ENCODE data around the gene MBOAT7. TPM values are rescaled to one million over a fixed set of nuclear protein-coding genes. Genes with fewer than 3 reads are reported as not detected.
A peak's percentile ranks its signal among the peaks of the same experiment; 100 is the strongest.

MBOAT7 gene
- total RNA-seq, 2 donors from 2014 or later = 56.8 to 97.2 TPM

DNA sequence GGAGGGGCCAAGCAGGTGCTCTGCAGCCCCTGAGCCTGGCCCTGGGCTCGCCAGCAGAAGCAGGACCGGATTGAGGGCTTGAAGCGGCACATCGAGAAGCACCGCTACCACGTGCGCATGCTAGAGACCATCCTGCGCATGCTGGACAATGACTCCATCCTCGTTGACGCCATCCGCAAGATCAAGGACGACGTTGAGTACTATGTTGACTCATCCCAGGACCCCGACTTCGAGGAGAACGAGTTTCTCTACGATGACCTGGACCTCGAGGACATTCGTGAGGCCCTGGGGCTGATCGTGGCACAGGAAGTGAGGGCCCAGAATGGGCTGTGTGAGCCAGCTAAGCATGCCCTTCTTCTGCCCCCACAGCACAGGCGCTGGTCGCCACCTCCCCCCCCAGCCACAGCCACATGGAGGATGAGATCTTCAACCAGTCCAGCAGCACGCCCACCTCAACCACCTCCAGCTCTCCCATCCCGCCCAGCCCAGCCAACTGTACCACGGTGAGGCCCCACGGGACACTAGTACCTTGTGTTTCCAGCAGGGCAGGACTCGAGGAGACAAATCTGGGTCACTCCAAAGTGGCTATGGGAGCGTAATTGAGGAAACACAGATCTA, 43.7 kb downstream of the MBOAT7 start:
- ATAC-seq (no peak), DNase-seq (ENCODE audit: low spot score in 2 of 2) (no peak)
- no peak overlapping the region for H3K27ac Mint-ChIP-seq
- H3K36me3 Mint-ChIP-seq = peaks cover 0 to 27% of the 10 kb centered on the region in 2 donors
- no peaks in the 10 kb centered on the region for H3K9me3 Mint-ChIP-seq

DNA sequence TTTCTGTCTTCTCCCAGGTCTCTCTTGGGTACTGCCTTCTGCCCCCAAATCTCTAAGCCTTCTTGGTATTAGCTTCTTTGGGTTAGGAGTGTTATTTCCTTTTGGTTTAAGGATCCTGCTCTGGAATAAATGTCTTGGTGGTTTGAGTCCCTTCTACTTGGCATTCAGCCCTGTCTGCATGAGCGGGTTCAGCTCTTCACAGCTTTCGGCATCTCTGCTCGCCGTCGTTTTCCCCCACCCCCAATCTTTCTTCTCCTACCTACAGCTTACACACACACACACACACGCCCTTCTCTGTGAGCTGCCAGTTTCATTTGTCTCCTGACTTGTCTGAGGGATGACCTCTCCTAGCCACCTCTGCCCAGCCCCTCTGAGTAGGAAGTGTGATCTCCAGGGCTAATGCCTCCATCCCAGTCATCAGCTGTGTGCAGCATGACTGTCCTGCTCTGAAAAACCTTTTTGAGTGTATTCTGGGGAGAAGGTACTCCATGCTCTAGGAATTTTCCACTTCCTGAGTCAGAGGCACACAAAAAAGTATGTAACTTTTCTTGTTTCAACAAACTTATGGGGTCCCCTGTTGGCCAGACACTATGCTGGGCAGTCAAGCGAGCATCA, 47.1 kb downstream of the MBOAT7 start:
- peak overlapping the region in 1 of 2 donors; percentile 85 for H3K27ac Mint-ChIP-seq
- no peak for DNase-seq (ENCODE audit: low spot score in 2 of 2)
- peaks cover 11 to 37% of the 10 kb centered on the region in 2 donors for H3K36me3 Mint-ChIP-seq
- H3K9me3 Mint-ChIP-seq = no peaks in the 10 kb centered on the region
- ATAC-seq = no peak

DNA sequence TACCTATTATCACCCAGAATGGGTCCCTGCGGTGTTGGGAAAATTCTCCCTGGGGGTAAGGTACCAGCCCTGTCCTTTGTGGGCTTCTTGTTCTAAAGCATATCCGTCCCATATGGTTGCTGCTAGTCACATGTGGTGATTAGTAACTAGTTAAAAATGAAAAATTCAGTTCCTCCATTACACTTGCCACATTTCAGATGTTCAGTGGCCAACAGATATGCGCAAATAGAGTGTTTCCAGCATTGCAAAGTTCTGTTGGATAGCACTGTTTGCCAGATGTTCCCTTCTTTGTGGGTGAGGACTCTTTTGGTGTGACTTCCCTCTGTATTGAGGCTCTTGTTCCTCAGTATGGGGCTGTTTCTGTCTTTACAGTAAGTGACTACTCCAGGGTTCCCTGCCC, 48.0 kb downstream of the MBOAT7 start:
- Mint-ChIP-seq H3K36me3 (peaks cover 11 to 31% of the 10 kb centered on the region in 2 donors), H3K27ac (peak overlapping the region in 1 of 2 donors; percentile 85), H3K9me3 (no peaks in the 10 kb centered on the region)
- DNase-seq (ENCODE audit: low spot score in 2 of 2) (no peak), ATAC-seq (no peak)

DNA sequence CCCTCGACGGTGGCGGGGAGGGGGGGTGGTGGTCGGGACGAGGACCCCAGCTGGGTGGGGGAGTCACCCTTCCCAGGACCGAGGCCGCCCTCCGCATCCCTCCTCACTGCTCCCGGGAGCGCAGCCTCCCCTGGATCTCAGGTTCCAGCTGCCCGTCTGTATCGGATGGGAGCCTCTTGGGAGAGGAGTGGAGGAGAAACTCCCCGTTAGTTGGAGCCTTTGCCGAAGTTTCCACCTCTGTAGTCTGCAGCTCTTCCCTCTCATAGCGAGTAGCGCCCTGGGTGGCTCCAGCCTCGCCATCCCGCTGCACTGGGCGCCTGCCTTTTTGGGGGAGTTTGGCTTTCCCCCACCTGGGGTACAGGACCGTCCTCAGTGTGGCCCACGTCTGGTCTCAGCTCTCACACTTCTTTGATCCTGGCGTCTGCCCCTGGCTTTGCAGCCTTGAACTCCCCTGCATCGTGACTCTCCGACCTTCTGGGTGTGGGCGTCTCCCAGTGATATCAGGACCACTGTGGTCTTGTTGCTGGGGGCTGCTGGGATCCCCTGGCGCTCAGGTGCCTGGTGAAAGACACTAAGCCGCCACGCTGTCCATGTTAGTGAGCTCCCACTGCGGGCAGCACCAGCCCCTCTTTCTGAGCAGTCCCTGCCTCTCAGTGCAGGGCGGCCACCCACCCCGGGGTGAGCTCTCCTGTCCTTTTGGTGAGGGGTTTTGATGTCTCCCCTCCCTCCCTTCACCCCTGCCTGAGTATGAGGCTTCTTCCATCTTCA, 50.7 kb downstream of the MBOAT7 start:
- Mint-ChIP-seq H3K9me3 (peaks cover 0 to 4% of the 10 kb centered on the region in 2 donors), H3K36me3 (peaks cover 11 to 16% of the 10 kb centered on the region in 2 donors), H3K27ac (peak overlapping the region; percentile 89 to 99)
- ATAC-seq (no peak), DNase-seq (ENCODE audit: low spot score in 2 of 2) (peak in 1 of 2 donors; percentile 21)

DNA sequence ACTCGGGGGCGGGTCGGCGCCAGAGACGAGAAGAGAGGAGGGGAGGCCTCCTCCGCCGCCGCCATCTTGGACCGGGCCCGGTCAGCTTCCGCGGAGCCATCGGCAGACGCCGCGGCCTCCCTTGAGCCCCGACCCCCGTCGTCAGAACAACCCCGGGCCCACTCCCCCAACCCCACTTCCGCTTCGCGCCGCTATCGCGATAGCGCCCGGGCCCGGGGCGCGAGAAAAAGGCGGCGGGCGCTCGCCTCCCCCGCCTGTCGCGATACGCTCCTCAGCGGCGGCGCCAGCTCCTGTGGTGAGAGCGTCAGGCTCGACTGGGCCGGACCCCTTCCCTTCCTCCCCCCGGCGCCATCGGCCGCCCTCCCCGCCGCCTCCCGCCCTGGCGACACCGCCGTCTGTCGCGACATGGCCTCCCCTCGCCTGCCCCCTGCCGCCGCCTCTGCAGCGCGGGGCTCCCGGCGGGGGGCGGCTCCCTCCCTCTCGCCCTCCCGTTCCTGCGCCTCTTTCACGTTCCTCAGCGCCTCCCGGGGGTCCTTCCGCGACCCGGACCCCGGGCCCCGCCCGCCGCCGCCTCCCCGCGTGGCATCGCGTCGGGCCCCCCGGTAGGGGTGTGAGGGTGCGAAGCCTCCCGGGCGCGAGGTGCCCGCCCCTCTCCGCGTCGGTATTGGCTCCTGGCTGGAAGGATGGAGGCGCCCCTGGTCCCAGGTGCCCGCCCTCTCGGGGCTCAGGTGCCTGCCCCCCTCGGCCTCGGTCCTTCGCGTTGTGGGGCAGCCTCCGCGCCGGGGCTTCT, 51.5 kb downstream of the MBOAT7 start, which contains the start of gene CNOT3:
Gene CNOT3, plus strand, starts transcription at position 64 of the 790 bp plus-strand sequence. CDS start 5,217 bp downstream, outside the sequence.
- Mint-ChIP-seq H3K36me3 (peaks cover 11% of the 10 kb centered on the region in 2 donors), H3K27ac (peak within 1 kb of the TSS; percentile 89 to 99), H3K9me3 (peaks cover 0 to 4% of the 10 kb centered on the region in 2 donors)
- DNase-seq (ENCODE audit: low spot score in 2 of 2) (peak in 1 of 2 donors; percentile 39), ATAC-seq (no peak)

DNA sequence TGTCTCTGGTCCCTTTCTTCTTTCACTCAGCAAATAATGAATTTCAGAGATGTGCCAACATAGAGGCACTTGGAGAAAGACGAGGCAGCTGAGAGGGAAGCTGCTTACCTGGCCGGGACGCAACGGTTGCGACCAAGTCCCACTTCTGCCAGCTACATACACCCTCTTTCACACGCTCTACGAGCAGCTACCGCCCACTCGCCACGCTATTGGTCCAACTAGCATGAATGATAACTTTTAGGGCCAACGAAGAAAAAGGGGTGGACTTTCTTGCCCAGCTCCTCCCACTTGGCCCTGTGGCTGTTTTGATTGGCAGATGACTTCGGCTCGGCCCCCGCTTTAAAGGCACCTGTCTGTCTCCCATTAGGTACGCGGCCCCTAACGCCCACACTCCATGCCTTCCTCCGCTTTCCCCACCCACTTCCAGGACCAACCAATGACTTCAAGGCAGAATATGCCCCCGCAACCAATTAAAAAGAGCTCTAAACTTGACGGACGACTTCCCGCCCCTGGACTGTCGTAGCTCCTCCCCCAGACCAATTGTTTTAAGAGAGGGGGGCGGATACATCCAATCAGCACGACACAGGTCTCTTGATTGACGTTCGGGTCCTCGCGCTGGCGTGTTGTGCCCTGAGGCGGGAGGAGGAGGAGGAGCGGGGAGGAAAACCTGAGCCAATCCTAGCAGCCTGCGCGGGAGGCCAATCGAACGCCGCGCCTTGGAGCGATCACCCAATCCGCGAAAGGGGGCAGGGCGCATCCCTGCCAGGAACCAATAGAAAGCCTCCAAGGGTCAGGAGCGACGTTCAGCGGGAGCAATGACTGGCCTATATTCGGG, 52.3 kb downstream of the MBOAT7 start:
- Mint-ChIP-seq H3K9me3 (peaks cover 0 to 4% of the 10 kb centered on the region in 2 donors), H3K27ac (peak overlapping the region; percentile 67 to 89), H3K36me3 (peaks cover 11% of the 10 kb centered on the region in 2 donors)
- DNase-seq (ENCODE audit: low spot score in 2 of 2) (peak; percentile 97 to 100), ATAC-seq (peak; percentile 87 to 88)

DNA sequence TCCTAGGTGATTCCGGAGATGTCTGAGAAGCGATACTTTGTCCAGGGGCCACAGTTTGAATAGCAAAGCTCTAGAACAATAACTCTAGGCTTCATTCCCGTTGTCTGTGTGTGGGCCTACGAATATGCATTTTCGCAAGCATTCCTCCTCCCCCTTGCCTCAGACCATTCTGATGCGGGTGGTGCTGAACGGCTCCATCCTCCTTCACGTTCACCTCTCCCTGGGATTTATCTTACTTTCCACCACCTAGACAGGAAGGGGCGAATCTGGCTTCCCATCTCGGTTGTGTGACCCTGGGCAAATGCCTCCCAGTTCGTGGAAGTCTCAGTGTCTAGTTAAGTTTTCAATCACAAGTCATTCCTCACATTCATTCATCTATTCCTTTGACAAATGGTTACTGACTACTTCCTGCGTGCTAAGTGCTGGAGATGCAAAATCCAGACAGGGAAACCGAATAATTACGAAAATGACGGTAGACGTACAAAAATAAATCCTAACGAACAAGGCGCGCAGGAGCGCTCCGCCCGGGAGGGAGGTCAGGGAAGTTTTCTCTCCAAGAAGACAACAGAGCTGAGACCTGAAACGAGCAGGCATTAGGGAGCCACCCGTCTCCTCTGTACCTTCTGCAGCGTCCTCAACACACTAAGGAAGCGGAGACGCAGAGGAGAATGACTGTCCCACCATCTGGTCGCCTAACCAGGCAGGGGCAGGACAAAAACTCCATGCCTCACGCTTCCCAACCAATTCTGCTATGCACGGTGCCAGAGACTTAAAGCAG, 53.1 kb downstream of the MBOAT7 start:
- peaks cover 11% of the 10 kb centered on the region in 2 donors for H3K36me3 Mint-ChIP-seq
- peaks cover 0 to 4% of the 10 kb centered on the region in 2 donors for H3K9me3 Mint-ChIP-seq
- peak overlapping the region; percentile 67 to 89 for H3K27ac Mint-ChIP-seq
- ATAC-seq = no peak
- DNase-seq (ENCODE audit: low spot score in 2 of 2) = peak in 1 of 2 donors; percentile 20

DNA sequence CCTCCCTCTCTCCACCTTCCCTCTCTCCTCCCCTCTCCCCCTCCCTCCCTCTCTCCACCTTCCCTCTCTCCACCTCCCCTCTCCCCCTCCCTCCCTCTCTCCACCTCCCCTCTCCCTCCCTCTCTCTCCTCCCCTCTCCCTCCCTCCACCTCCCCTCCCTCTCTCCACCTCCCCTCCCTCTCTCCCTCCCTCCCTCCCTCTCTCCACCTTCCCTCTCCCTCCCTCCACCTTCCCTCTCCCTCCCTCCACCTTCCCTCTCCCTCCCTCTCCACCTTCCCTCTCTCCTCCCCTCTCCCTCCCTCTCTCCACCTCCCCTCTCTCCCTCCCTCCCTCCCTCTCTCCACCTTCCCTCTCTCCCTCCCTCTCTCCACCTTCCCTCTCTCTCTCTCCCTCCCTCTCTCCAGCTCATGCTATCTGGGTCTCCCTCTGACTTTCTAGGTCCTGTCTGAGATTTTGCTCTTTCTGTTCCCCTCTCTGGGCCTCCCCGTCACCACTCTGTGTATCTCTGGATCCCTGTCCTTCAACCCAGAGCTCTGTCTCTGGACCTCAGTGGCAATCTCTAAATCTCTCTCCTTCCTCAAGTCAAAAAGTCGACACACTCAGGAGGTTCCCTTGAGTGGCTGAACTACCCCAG, 55.3 kb downstream of the MBOAT7 start:
- DNase-seq (ENCODE audit: low spot score in 2 of 2) (no peak), ATAC-seq (no peak)
- Mint-ChIP-seq H3K9me3 (peaks cover 0 to 4% of the 10 kb centered on the region in 2 donors), H3K27ac (peak overlapping the region in 1 of 2 donors; percentile 69), H3K36me3 (peaks cover 7% of the 10 kb centered on the region in 2 donors)

DNA sequence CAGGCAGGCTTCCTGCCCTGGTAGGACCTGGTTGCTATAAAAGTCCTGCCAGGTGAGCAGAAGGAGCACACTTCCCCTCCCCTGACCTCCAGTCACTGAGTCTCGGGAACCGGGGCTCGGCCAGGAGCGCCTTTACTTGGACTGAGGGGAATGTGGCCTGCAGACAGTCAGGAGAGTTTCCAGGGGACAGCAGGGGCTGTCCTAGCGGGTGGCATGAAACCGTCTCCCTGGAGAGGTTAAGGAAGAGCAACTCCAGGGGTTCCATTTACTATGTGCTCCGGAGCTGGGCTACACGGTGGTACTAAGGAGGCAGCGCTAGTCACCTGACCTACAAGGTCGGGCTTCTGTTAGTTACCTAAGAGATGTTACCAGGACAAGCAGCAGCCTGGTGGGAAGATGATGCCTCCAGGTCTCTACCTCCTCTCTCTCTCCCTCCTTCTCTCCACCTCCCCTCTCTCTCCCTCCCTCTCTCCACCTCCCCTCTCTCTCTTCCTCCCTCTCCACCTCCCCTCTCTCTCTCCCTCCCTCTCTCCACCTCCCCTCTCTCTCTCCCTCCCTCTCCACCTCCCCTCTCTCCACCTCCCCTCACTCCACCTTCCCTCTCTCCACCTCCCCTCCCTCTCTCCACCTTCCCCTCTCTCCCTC, 55.9 kb downstream of the MBOAT7 start:
- Mint-ChIP-seq H3K36me3 (peaks cover under 1% of the 10 kb centered on the region in 2 donors), H3K27ac (no peak overlapping the region), H3K9me3 (peaks cover 0 to 4% of the 10 kb centered on the region in 2 donors)
- ATAC-seq (no peak), DNase-seq (ENCODE audit: low spot score in 2 of 2) (no peak)

DNA sequence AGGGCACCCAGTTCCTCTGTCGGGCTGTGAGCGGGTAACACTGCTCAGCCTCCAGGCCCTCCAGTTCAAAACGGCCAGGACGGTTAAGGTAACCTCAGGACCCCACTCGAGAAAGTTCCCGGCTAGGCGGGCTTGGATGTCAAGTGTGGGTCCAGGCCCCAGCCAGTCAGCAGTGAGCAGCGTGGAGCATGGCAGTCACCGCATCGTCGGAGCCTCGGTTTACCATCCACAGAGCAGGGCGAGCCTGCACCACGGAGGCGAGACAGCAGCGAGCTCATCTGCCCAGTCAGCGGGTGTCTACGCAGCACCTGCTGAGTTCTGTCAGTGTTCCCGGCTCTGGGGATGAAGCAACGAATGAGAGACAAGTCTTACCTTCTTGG, 59.8 kb downstream of the MBOAT7 start:
- Mint-ChIP-seq H3K27ac (no peak overlapping the region), H3K9me3 (peaks cover 0 to 4% of the 10 kb centered on the region in 2 donors), H3K36me3 (no peaks in the 10 kb centered on the region)
- no peak for DNase-seq (ENCODE audit: low spot score in 2 of 2)
- no peak for ATAC-seq

DNA sequence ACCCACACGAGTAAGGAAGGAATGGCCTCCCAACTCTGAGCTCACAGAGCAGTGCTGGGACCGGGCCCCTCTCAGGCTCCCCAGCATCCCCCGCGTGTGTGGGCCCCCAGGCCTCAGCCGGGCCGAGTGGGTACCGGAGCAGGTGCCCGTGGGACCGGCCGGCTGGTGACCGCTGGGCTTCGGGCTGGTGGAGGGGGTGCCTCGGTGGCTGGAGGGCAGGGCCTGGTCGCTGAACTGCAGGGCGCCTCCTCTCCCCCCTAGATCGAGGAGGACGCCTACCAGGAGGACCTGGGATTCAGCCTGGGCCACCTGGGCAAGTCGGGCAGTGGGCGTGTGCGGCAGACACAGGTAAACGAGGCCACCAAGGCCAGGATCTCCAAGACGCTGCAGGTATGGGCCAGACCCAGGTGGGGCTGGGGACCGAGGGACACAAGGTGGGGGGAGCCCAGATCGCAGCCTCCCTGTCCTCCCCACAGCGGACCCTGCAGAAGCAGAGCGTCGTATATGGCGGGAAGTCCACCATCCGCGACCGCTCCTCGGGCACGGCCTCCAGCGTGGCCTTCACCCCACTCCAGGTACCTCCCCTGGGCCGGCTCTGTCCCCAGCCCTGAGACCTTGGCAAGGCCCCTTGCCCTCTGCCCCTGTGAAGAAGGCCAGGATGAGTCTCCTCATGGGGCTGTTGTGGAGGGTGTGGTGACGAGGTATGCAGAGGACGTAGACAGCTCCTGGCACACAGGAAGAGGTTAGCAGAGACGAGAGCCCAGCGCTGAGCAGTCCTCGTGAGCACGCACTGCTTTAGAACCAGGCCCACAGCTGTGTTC, 60.4 kb downstream of the MBOAT7 start:
- Mint-ChIP-seq H3K27ac (no peak overlapping the region), H3K9me3 (no peaks in the 10 kb centered on the region), H3K36me3 (no peaks in the 10 kb centered on the region)
- ATAC-seq = no peak
- DNase-seq (ENCODE audit: low spot score in 2 of 2) = no peak

DNA sequence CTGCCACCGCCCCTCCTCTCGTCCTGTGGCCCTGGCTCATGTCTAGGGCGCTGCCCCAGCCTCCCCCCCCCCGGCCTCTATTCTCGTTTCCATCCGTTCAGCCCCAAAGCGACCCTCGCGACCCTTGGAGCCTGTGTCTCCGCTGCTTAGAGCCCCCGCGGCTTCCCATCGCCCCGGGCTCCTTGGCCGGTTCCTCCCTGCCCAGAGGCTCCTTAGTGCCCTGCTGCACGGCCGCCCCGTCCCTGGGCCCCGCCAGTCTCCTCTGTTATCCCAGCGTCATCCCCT, 61.0 kb downstream of the MBOAT7 start:
- DNase-seq (ENCODE audit: low spot score in 2 of 2) (no peak), ATAC-seq (no peak)
- Mint-ChIP-seq H3K9me3 (no peaks in the 10 kb centered on the region), H3K27ac (no peak overlapping the region), H3K36me3 (no peaks in the 10 kb centered on the region)

DNA sequence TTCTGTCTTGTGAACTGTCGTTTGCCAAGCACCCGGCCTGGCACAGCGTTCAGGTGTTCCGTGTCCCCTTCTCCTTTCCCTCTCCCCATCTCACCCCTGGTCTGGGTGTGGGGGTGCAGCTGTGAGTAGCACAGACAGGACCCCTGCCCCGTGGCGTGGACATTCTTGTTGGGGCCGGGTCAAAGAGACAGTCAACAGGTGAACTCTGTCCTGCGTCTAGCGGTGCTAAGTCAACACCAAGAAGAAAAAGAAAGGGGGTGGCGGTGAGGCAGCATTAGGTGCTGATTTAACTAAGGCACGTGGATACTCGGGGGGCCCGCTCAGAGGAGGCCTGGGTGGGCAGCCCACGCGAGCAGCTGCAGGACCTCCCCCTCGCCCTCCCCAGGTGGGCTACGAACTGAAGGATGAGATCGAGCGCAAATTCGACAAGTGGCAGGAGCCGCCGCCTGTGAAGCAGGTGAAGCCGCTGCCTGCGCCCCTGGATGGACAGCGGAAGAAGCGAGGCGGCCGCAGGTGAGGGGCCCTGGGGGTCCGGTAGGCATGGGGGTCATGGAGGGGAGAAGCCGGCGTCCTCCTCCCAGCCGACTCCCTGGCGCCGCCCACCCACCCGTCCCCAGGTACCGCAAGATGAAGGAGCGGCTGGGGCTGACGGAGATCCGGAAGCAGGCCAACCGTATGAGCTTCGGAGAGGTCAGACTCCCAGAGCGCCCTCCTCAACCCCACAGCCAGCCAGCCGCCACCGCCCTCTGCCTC, 61.5 kb downstream of the MBOAT7 start:
- ATAC-seq (no peak), DNase-seq (ENCODE audit: low spot score in 2 of 2) (no peak)
- no peak overlapping the region for H3K27ac Mint-ChIP-seq
- no peaks in the 10 kb centered on the region for H3K9me3 Mint-ChIP-seq
- no peaks in the 10 kb centered on the region for H3K36me3 Mint-ChIP-seq

Data from activated naive CD4-positive, alpha-beta T cell treated with anti-CD3 and anti-CD28 coated beads, Interleukin-2, amount 50 U/mL, for 72 hours (primary cell).